K562 (cell line): ENCODE results near the gene OPTN. TPM values are rescaled to one million over a fixed set of nuclear protein-coding genes. Genes with fewer than 3 reads are reported as not detected.

Source experiments
- ATAC-seq: fragments of 200-7000 bp; cut with Tn5 transposase; 3 replicates; pipeline ENCODE4 v1.9.1; 2020; ENCODE audit warnings: moderate library complexity
- BruUV-seq: library from RNA; stranded (reverse); fragments of 400-500 nt; replicated peaks from 2 replicates; lab custom pipeline; 2021; lab: Mats Ljungman, UMichigan
- CTCF ChIA-PET: fragments of 300-600 bp; formaldehyde crosslinking; extraction: SDS; loops from one replicate; lab custom pipeline; 2021; ENCODE audit warnings: low intra/inter-chr PET ratio; lab: Yijun Ruan, JAX
- POLR2A ChIA-PET: fragments of 300-600, 350-650 bp; sonication (Branson Sonifier 250); formaldehyde crosslinking; extraction: SDS; loops from one replicate; lab custom pipeline; 2021; ENCODE audit warnings: antibody characterized with exemption, inconsistent platforms; lab: Yijun Ruan, JAX
- DNase-seq, 4 experiments: peaks; one replicate each; pipeline versions ENCODE4 v3.0.0 to v3.0.0-alpha.2; 2011 to 2018; ENCODE audit warnings: low spot score in 3 of 4, mixed read lengths in 3 of 4; ENCODE audit errors: extremely low read depth in 1 of 4
- FAIRE-seq: peaks from 2 replicates; lab custom pipeline; 2011; peaks lifted over from hg19 to GRCh38; lab: Jason Lieb, UNC
- H2AFZ ChIP-seq: 2 replicates; pipeline ENCODE4 v1.6.0; 2011; ENCODE audit warnings: low read depth, low read length, control low read depth, inconsistent platforms
- H3K27ac ChIP-seq: fragments of 200-600 bp; 3 replicates; pipeline ENCODE4 v1.8.0; 2011; ENCODE audit warnings: low read depth, mild to moderate bottlenecking, control low read depth, inconsistent platforms, low read length, moderate library complexity, mixed read lengths; ENCODE audit errors: extremely low read depth
- H3K27me3 ChIP-seq, 2 experiments: fragments of 300-600 bp in 1 of 2; 2 replicates in 1 of 2; 3 replicates in 1 of 2; pipeline versions ENCODE4 v1.6.0 to v1.8.0; 2011; ENCODE audit warnings: inconsistent platforms in 2 of 2, low read length in 2 of 2, mild to moderate bottlenecking in 1 of 2, mixed read lengths in 1 of 2, moderate library complexity in 1 of 2; ENCODE audit not compliant: control insufficient read depth in 2 of 2, insufficient read depth in 2 of 2
- H3K36me3 ChIP-seq: fragments of 300-600 bp; 3 replicates; pipeline ENCODE4 v1.8.0; 2011; ENCODE audit warnings: mild to moderate bottlenecking, low read length, inconsistent platforms; ENCODE audit not compliant: control insufficient read depth, insufficient read depth
- H3K4me1 ChIP-seq, 2 experiments: fragments of 200-600 bp in 1 of 2; replicated peaks in 1 of 2; 2 replicates in 1 of 2; 3 replicates in 1 of 2; pipeline versions ENCODE4 v1.5.1 to v1.8.0; 2011; ENCODE audit warnings: inconsistent platforms in 2 of 2, low read length in 2 of 2, mild to moderate bottlenecking in 1 of 2, mixed read lengths in 1 of 2, moderate library complexity in 1 of 2; ENCODE audit not compliant: control insufficient read depth in 2 of 2, insufficient read depth in 2 of 2
- H3K4me2 ChIP-seq: 2 replicates; pipeline ENCODE4 v1.6.1; 2011; ENCODE audit warnings: low read length, control low read depth, inconsistent platforms, mixed read lengths; ENCODE audit not compliant: insufficient read depth
- H3K4me3 ChIP-seq: fragments of 200-600 bp; sonication (generic), shearing (Covaris generic); 2 replicates; pipeline ENCODE4 v1.5.1; 2016; ENCODE audit warnings: control low read depth, inconsistent platforms
- H3K79me2 ChIP-seq: fragments of 200-600 bp; 3 replicates; pipeline ENCODE4 v1.8.0; 2011; ENCODE audit warnings: low read length, inconsistent platforms; ENCODE audit not compliant: control insufficient read depth, insufficient read depth
- H3K9ac ChIP-seq, 2 experiments: 2 replicates each; pipeline versions ENCODE4 v1.6.0 to v1.6.1; 2011; ENCODE audit warnings: low read depth in 2 of 2, low read length in 2 of 2, control low read depth in 1 of 2, inconsistent platforms in 1 of 2, mild to moderate bottlenecking in 1 of 2, mixed read lengths in 1 of 2; ENCODE audit not compliant: insufficient read depth in 1 of 2
- H3K9me1 ChIP-seq: one replicate; pipeline ENCODE4 v1.6.0; 2011; ENCODE audit warnings: inconsistent platforms, mild to moderate bottlenecking, low read length, moderate library complexity; ENCODE audit not compliant: control insufficient read depth, insufficient read depth
- H3K9me3 ChIP-seq: replicated peaks from 2 replicates; pipeline ENCODE4 v1.5.1; 2011; ENCODE audit warnings: low read depth, low read length, inconsistent platforms; ENCODE audit not compliant: control insufficient read depth, insufficient read depth
- H4K20me1 ChIP-seq: replicated peaks from 2 replicates; pipeline ENCODE4 v1.6.1; 2011; ENCODE audit warnings: low read length, inconsistent platforms, mixed read lengths; ENCODE audit not compliant: control insufficient read depth, insufficient read depth
- ARHGAP35 ChIP-seq: fragments of 450-650 bp; IDR thresholded peaks from 2 replicates; pipeline ENCODE4 v1.6.1; 2018; ENCODE audit not compliant: partially characterized antibody
- CGGBP1 ChIP-seq: fragments of 250-450 bp; sonication (Bioruptor Pico); IDR thresholded peaks from 2 replicates; pipeline ENCODE4 v1.9.0; 2021; ENCODE audit warnings: mild to moderate bottlenecking
- JUND ChIP-seq, 2 experiments: IDR thresholded peaks; 2 replicates in 1 of 2; 3 replicates in 1 of 2; pipeline ENCODE4 v1.6.1; 2011; ENCODE audit warnings: borderline replicate concordance in 2 of 2, low read depth in 2 of 2, low read length in 2 of 2, improper control_type of control experiment in 1 of 2, missing biosample characterization in 1 of 2, missing genetic modification characterization in 1 of 2, missing genetic modification reagents in 1 of 2
- L3MBTL2 ChIP-seq: fragments of 450-650 bp; IDR thresholded peaks from 2 replicates; pipeline ENCODE4 v1.6.1; 2016; ENCODE audit warnings: mild to moderate bottlenecking, moderate library complexity
- NR0B1 ChIP-seq: fragments of 450-650 bp; IDR thresholded peaks from one replicate; pipeline ENCODE4 v1.6.1; 2018; ENCODE audit warnings: mild to moderate bottlenecking, moderate library complexity; ENCODE audit not compliant: partially characterized antibody
- XRCC4 ChIP-seq: IDR thresholded peaks from one replicate; pipeline ENCODE4 v1.6.1; 2011; ENCODE audit not compliant: insufficient read depth, insufficient read length; ENCODE audit errors: extremely low read depth
- WGBS: fragments of 100-300 bp; shearing (Covaris generic); methylation state at CpG from one replicate; pipeline ENCODE4 v1.1.6; 2016; ENCODE audit warnings: low coverage, mixed read lengths; ENCODE audit not compliant: insufficient coverage; ENCODE audit errors: missing lambda C conversion rate; 5-methylcytosine and 5-hydroxymethylcytosine counted together
- in situ Hi-C: fragments of 300-500 bp; cut with MboI; formaldehyde crosslinking; loops from 4 replicates; pipeline ENCODE4 v1.15.0; 2018; ENCODE audit warnings: inconsistent platforms, mixed read lengths
- intact Hi-C: fragments of 100-400 bp; cut with micrococcal nuclease; formaldehyde crosslinking; loops from 2 replicates; pipeline ENCODE4 v1.14.2; 2022
- polyA plus RNA-seq, 8 experiments: library from polyadenylated mRNA; depleted of rRNA in 4 of 8; stranded (reverse) in 5 of 8; unstranded in 3 of 8; fragments of >200 nt; fragmentation: Nextera tagmentation in 2 of 8; fragmentation: Illumina TruSeq in 1 of 8; extraction: Ambion mirVana in 2 of 8; extraction: Trizol in 1 of 8; gene quantifications; 2 replicates each; pipeline versions ENCODE4 v1.2.1 to v1.2.3, GENCODE V29; 2011 to 2014; ENCODE audit warnings: inconsistent platforms in 1 of 8, missing spikeins in 1 of 8
- total RNA-seq, 7 experiments: library from RNA; depleted of rRNA in 6 of 7; stranded (reverse); fragments of >200 nt in 6 of 7; fragmentation: Illumina TruSeq in 2 of 7; extraction: Trizol in 2 of 7; gene quantifications; 2 replicates each; pipeline versions ENCODE4 v1.2.1 to v1.2.3, GENCODE V29; 2011 to 2021; ENCODE audit warnings: low replicate concordance in 1 of 7
- TF ChIP-seq, protein P1 (sequence below): fragments of 450-650 bp; formaldehyde crosslinking; IDR thresholded peaks from 2 replicates; pipeline ENCODE4 v1.4.0; 2022; ENCODE audit warnings: mild to moderate bottlenecking, moderate library complexity
- TF ChIP-seq, protein P2 (sequence below), 2 experiments: fragments of 450-650 bp in 1 of 2; sonication (generic) in 1 of 2; formaldehyde crosslinking in 1 of 2; IDR thresholded peaks in 1 of 2; conservative IDR thresholded peaks in 1 of 2; 2 replicates each; pipeline versions ENCODE4 v1.6.1 to v1.8.1; 2016 to 2023; ENCODE audit warnings: mild to moderate bottlenecking in 2 of 2, moderate library complexity in 2 of 2, inconsistent platforms in 1 of 2, missing genetic modification reagents in 1 of 2
- TF ChIP-seq, protein P3 (sequence below): sonication (generic); formaldehyde crosslinking; IDR thresholded peaks from 2 replicates; pipeline ENCODE4 v1.9.0; 2022; ENCODE audit warnings: mild to moderate bottlenecking, missing genetic modification reagents

The OPTN gene
- total and polyA plus RNA-seq, 9 of the 15 experiments (the other 6 are each of a cell fraction or from before 2014, with no cell fraction given), result 2.2 to 6.8 (median 5.0) TPM

GRCh38 chr10:13121500-13121854 is 21.5 kb downstream of the OPTN start:
- ATAC-seq (no peak), FAIRE-seq (no peak), DNase-seq (no peak)
- Histone ChIP-seq H3K4me1 (peaks cover 0 to 11% of the 10 kb centered on the region in 2 experiments; a peak in 3 of 5 replicates), H3K9ac (no peak overlapping the region), H3K27ac (no peak overlapping the region), H2AFZ (no peak overlapping the region), H3K9me1 (no peaks in the 10 kb centered on the region), H3K27me3 (no peaks in the 10 kb centered on the region; a peak in 1 of 5 replicates), H4K20me1 (no peaks in the 10 kb centered on the region), H3K4me2 (no peak overlapping the region), H3K4me3 (no peak overlapping the region), H3K9me3 (no peaks in the 10 kb centered on the region), H3K36me3 (no peaks in the 10 kb centered on the region), H3K79me2 (no peaks in the 10 kb centered on the region)
- BruUV-seq, result no TSS peak
- no peak for TF ChIP-seq ARHGAP35
- ChIA-PET CTCF (no interaction called here), POLR2A (no interaction called here)
- in situ Hi-C loops, result no loop called here
- intact Hi-C loops, result no loop called here
- 55% methylated on average over 1 of the region's 1 CpG for WGBS

DNA sequence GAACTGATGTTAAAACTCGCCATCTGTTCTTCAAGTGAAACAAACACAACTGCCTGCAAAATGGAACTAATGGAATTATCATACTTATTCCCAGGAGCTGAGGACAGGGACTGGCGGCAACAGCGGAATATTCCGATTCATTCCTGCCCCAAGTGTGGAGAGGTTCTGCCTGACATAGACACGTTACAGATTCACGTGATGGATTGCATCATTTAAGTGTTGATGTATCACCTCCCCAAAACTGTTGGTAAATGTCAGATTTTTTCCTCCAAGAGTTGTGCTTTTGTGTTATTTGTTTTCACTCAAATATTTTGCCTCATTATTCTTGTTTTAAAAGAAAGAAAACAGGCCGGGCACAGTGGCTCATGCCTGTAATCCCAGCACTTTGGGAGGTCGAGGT is 36.7 kb downstream of the OPTN start:
- Histone ChIP-seq H2AFZ (no peak overlapping the region), H3K9me1 (no peaks in the 10 kb centered on the region), H3K9me3 (no peaks in the 10 kb centered on the region), H3K27ac (no peak overlapping the region), H3K4me3 (no peak overlapping the region), H3K36me3 (no peaks in the 10 kb centered on the region), H4K20me1 (no peaks in the 10 kb centered on the region), H3K9ac (no peak overlapping the region), H3K4me2 (no peak overlapping the region), H3K4me1 (no peaks in the 10 kb centered on the region; a peak in 1 of 5 replicates), H3K27me3 (no peaks in the 10 kb centered on the region; a peak in 1 of 5 replicates), H3K79me2 (no peaks in the 10 kb centered on the region)
- in situ Hi-C loops (no loop called here), intact Hi-C loops (no loop called here)
- ATAC-seq (peak; percentile 56; the same call in 2 of the 3 replicates), FAIRE-seq (peak; percentile 29), DNase-seq (no peak)
- no TSS peak for BruUV-seq
- 31% methylated on average over 8 of the region's 8 CpGs for WGBS
- CTCF ChIA-PET, result interaction anchor here (0.6 kb wide), 1 partner anchor 299 kb away, joined by 3 read pairs; no protein-coding TSS in a partner anchor
- POLR2A ChIA-PET, result no interaction called here
- TF ChIP-seq XRCC4 (no peak), JUND (IDR thresholded peaks at IDR 0.05; ENCODE audit: borderline replicate concordance, low read depth, low read length) (0 out of 2 replicates have a peak, but pooled peaks have one; percentile 8), JUND (tag; IDR thresholded peaks at IDR 0.05; ENCODE audit: borderline replicate concordance, low read depth, low read length) (no peak), CGGBP1 (CRISPR knock-in tag) (no peak), L3MBTL2 (peak; percentile 46; the same call in 1 of the 2 replicates), NR0B1 (no peak)
- TF ChIP-seq, protein P1, sequence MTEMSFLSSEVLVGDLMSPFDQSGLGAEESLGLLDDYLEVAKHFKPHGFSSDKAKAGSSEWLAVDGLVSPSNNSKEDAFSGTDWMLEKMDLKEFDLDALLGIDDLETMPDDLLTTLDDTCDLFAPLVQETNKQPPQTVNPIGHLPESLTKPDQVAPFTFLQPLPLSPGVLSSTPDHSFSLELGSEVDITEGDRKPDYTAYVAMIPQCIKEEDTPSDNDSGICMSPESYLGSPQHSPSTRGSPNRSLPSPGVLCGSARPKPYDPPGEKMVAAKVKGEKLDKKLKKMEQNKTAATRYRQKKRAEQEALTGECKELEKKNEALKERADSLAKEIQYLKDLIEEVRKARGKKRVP (CRISPR knock-in tag), result 0 out of 2 replicates have a peak, but pooled peaks have one; percentile 52
- TF ChIP-seq, protein P2, sequence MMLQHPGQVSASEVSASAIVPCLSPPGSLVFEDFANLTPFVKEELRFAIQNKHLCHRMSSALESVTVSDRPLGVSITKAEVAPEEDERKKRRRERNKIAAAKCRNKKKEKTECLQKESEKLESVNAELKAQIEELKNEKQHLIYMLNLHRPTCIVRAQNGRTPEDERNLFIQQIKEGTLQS (IDR thresholded peaks at IDR 0.05), result peak; percentile 83
- TF ChIP-seq, protein P2 (CRISPR knock-in tag; conservative IDR thresholded peaks at IDR 0.05), result no peak
- TF ChIP-seq, protein P3, sequence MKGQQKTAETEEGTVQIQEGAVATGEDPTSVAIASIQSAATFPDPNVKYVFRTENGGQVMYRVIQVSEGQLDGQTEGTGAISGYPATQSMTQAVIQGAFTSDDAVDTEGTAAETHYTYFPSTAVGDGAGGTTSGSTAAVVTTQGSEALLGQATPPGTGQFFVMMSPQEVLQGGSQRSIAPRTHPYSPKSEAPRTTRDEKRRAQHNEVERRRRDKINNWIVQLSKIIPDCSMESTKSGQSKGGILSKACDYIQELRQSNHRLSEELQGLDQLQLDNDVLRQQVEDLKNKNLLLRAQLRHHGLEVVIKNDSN (CRISPR knock-in tag), result peak; percentile 46; the same call in 1 of the 2 replicates
